HepG2 (cell line): ENCODE data around the gene AP4E1. TPM values are rescaled to one million over a fixed set of nuclear protein-coding genes. Genes with fewer than 3 reads are reported as not detected.

Source experiments
- ATAC-seq: fragments of 200-7000 bp; cut with Tn5 transposase; 3 replicates; pipeline ENCODE4 v1.9.1; 2020; ENCODE audit warnings: mild to moderate bottlenecking, moderate library complexity
- BruUV-seq: library from RNA; stranded (reverse); fragments of 400-500 nt; replicated peaks from 2 replicates; lab custom pipeline; 2021; lab: Mats Ljungman, UMichigan
- CTCF ChIA-PET: fragments of 300-600 bp; formaldehyde crosslinking; extraction: SDS; loops from one replicate; lab custom pipeline; 2021; ENCODE audit warnings: low total read pairs, inconsistent platforms, low intra/inter-chr PET ratio; lab: Yijun Ruan, JAX
- POLR2A ChIA-PET: fragments of 350-600 bp; sonication (Branson Sonifier 250); formaldehyde crosslinking; loops from one replicate; lab custom pipeline; 2020; ENCODE audit warnings: antibody characterized with exemption, inconsistent platforms; lab: Yijun Ruan, JAX
- DNase-seq: peaks from one replicate; pipeline ENCODE4 v3.0.0-alpha.2; 2015; ENCODE audit warnings: low spot score
- FAIRE-seq: peaks from 3 replicates; lab custom pipeline; 2011; peaks lifted over from hg19 to GRCh38; lab: Jason Lieb, UNC
- H2AFZ ChIP-seq: one replicate; pipeline ENCODE4 v1.6.1; 2011; ENCODE audit warnings: low read length, inconsistent platforms
- H3K27ac ChIP-seq: fragments of 300-600 bp; 3 replicates; pipeline ENCODE4 v1.8.0; 2011; ENCODE audit warnings: mixed run types, mild to moderate bottlenecking, mixed read lengths, low read length, inconsistent platforms; ENCODE audit not compliant: insufficient read depth; ENCODE audit errors: extremely low read length
- H3K27me3 ChIP-seq, 2 experiments: fragments of 200-600 bp in 1 of 2; 2 replicates in 1 of 2; 3 replicates in 1 of 2; pipeline versions ENCODE4 v1.6.0 to v1.8.0; 2011; ENCODE audit warnings: low read length in 2 of 2, mild to moderate bottlenecking in 2 of 2, moderate library complexity in 2 of 2, inconsistent platforms in 1 of 2; ENCODE audit not compliant: insufficient read depth in 2 of 2, control insufficient read depth in 1 of 2
- H3K36me3 ChIP-seq, 2 experiments: fragments of 200-600 bp in 1 of 2; replicated peaks in 1 of 2; 2 replicates in 1 of 2; 3 replicates in 1 of 2; pipeline versions ENCODE4 v1.5.1 to v1.8.0; 2011; ENCODE audit warnings: low read length in 2 of 2, inconsistent platforms in 1 of 2; ENCODE audit not compliant: insufficient read depth in 2 of 2, control insufficient read depth in 1 of 2
- H3K4me1 ChIP-seq: 2 replicates; pipeline ENCODE4 v1.5.1; 2012; ENCODE audit warnings: low read length, inconsistent platforms; ENCODE audit not compliant: insufficient read depth
- H3K4me2 ChIP-seq: 2 replicates; pipeline ENCODE4 v1.6.0; 2011; ENCODE audit warnings: low read depth, low read length, inconsistent platforms
- H3K4me3 ChIP-seq, 3 experiments: fragments of 200-600 bp in 1 of 3; sonication (generic), shearing (Covaris generic) in 1 of 3; replicated peaks in 1 of 3; 2 replicates each; pipeline ENCODE4 v1.5.1; 2011 to 2016; ENCODE audit warnings: low read length in 3 of 3, inconsistent platforms in 2 of 3, low read depth in 2 of 3, mild to moderate bottlenecking in 2 of 3, control low read depth in 1 of 3, mixed read lengths in 1 of 3; ENCODE audit not compliant: insufficient read depth in 1 of 3
- H3K79me2 ChIP-seq: one replicate; pipeline ENCODE4 v1.6.1; 2011; ENCODE audit warnings: low read length, inconsistent platforms; ENCODE audit not compliant: insufficient read depth
- H3K9ac ChIP-seq: 2 replicates; pipeline ENCODE4 v1.6.0; 2011; ENCODE audit warnings: mild to moderate bottlenecking, low read depth, low read length, inconsistent platforms; ENCODE audit not compliant: insufficient read depth
- H3K9me3 ChIP-seq: 2 replicates; pipeline ENCODE4 v1.5.1; 2012; ENCODE audit warnings: mild to moderate bottlenecking, low read length
- H4K20me1 ChIP-seq: 2 replicates; pipeline ENCODE4 v1.6.0; 2011; ENCODE audit warnings: inconsistent platforms, mild to moderate bottlenecking, low read length, moderate library complexity; ENCODE audit not compliant: insufficient read depth
- BORCS8-MEF2B ChIP-seq: sonication (generic); formaldehyde crosslinking; IDR thresholded peaks from 2 replicates; pipeline ENCODE4 v1.8.0; 2022; ENCODE audit warnings: mild to moderate bottlenecking, missing genetic modification reagents
- CEBPG ChIP-seq: IDR thresholded peaks from 2 replicates; pipeline ENCODE4 v1.6.1; 2016
- GZF1 ChIP-seq: sonication (generic); formaldehyde crosslinking; IDR thresholded peaks from 2 replicates; pipeline ENCODE4 v1.5.1; 2020; ENCODE audit warnings: mild to moderate bottlenecking, missing genetic modification reagents
- KLF12 ChIP-seq: sonication (generic); formaldehyde crosslinking; IDR thresholded peaks from 2 replicates; pipeline ENCODE4 v1.4.0; 2020; ENCODE audit warnings: missing genetic modification reagents, borderline replicate concordance
- TP53 ChIP-seq: sonication (generic); formaldehyde crosslinking; conservative IDR thresholded peaks from 2 replicates; pipeline ENCODE4 v1.4.0; 2020; ENCODE audit warnings: missing genetic modification reagents
- ZNF766 ChIP-seq: sonication (generic); formaldehyde crosslinking; IDR thresholded peaks from 2 replicates; pipeline ENCODE4 v1.5.0; 2020; ENCODE audit warnings: missing genetic modification reagents, borderline replicate concordance
- ZSCAN9 ChIP-seq: IDR thresholded peaks from 2 replicates; pipeline ENCODE4 v1.6.1; 2016; ENCODE audit warnings: borderline replicate concordance
- WGBS: methylation state at CpG from one replicate; pipeline ENCODE4 v1.1.6; 2017; ENCODE audit warnings: low lambda C conversion rate; 5-methylcytosine and 5-hydroxymethylcytosine counted together
- in situ Hi-C: cut with HindIII; loops from 2 replicates; pipeline ENCODE4 v1.10.0; 2017; ENCODE audit warnings: low pct_unique_long_range_greater_than_20kb; ENCODE audit not compliant: extremely low pct_ligation_motif_present
- intact Hi-C: fragments of 100-400 bp; cut with micrococcal nuclease; formaldehyde crosslinking; loops from one replicate; pipeline ENCODE4 v1.10.0; 2022; ENCODE audit not compliant: unreplicated experiment
- polyA plus RNA-seq, 8 experiments: library from polyadenylated mRNA; depleted of rRNA in 3 of 8; stranded (reverse) in 7 of 8; unstranded in 1 of 8; fragments of >200 nt; fragmentation: Illumina TruSeq in 4 of 8; extraction: Trizol in 4 of 8; gene quantifications; 2 replicates each; pipeline versions ENCODE4 v1.2.1 to v1.2.3, GENCODE V29; 2011 to 2016; ENCODE audit warnings: low read depth in 4 of 8, missing spikeins in 1 of 8, mixed read lengths in 1 of 8; ENCODE audit not compliant: insufficient read depth in 1 of 8
- total RNA-seq, 5 experiments: library from RNA; depleted of rRNA; stranded (reverse); fragments of >200 nt; fragmentation: Illumina TruSeq; extraction: Trizol; gene quantifications; 2 replicates each; pipeline ENCODE4 v1.2.3, GENCODE V29; 2016; ENCODE audit warnings: low read depth in 1 of 5
- TF ChIP-seq, protein P1 (sequence below): sonication (generic); formaldehyde crosslinking; IDR thresholded peaks from 2 replicates; pipeline ENCODE4 v1.5.0; 2020; ENCODE audit warnings: mild to moderate bottlenecking, missing genetic modification reagents
- TF ChIP-seq, protein P2 (sequence below): sonication (generic); formaldehyde crosslinking; IDR thresholded peaks from 2 replicates; pipeline ENCODE4 v1.5.1; 2020; ENCODE audit warnings: missing genetic modification reagents, mild to moderate bottlenecking, borderline replicate concordance
- TF ChIP-seq, protein P3 (sequence below): sonication (generic); formaldehyde crosslinking; IDR thresholded peaks from 2 replicates; pipeline ENCODE4 v1.4.0; 2020; ENCODE audit warnings: mild to moderate bottlenecking, low read depth, missing genetic modification reagents
- TF ChIP-seq, protein P4 (sequence below): IDR thresholded peaks from 2 replicates; pipeline ENCODE4 v1.6.1; 2016; ENCODE audit warnings: mild to moderate bottlenecking
- TF ChIP-seq, protein P5 (sequence below): sonication (generic); formaldehyde crosslinking; IDR thresholded peaks from 2 replicates; pipeline ENCODE4 v1.4.0; 2020; ENCODE audit warnings: mild to moderate bottlenecking, missing genetic modification reagents
- TF ChIP-seq, protein P6 (sequence below): sonication (generic); formaldehyde crosslinking; IDR thresholded peaks from 2 replicates; pipeline ENCODE4 v1.8.0; 2022; ENCODE audit warnings: mild to moderate bottlenecking, missing genetic modification reagents

The AP4E1 gene
- total and polyA plus RNA-seq, 2 of the 13 experiments (the other 11 are each of a cell fraction or from before 2014, with no cell fraction given), result 2.2 to 7.8 TPM

DNA sequence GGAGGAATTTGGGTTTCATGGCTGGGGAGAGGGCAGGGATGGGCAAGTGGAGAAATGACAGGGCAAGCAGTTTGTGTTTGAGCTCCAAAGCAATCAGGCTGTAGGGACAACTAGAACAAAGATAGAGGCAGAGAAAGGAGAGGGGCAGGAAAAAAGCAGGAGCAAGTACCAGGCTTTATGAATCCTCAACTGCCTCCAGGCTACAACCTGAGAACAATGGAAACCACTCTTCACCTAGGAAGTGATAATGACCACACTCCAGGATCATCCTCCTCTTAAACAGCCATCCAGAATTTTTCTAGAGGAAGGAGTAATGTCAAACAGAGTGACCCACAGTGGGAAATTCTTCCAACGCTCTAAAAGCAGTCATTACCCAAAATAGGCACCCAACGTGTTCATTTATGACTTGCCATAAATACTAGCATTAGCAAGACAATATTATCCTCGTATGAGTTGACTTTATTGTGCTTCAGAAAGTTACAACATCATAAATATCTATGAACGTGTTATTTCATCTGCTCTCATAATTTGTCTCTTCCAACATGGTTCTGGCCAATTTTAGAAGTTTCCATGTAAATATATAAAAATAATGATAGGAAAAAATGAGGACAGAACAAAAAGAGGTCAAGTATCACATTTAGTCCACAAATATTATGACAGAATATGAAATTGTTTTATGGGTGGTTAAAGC lies 135.7 kb downstream of the AP4E1 start:
- DNase-seq, result no peak
- H3K27ac ChIP-seq, result no peak overlapping the region
- in situ Hi-C loops (no loop called here), intact Hi-C loops (no loop called here)
- no peak overlapping the region for H3K9ac ChIP-seq
- no peak for FAIRE-seq
- peaks cover 14% of the 10 kb centered on the region; the same call in 1 of the 2 replicates for H4K20me1 ChIP-seq
- CTCF ChIA-PET, result no interaction called here
- H3K79me2 ChIP-seq, result peaks cover 28% of the 10 kb centered on the region
- H3K4me3 ChIP-seq, result no peak overlapping the region
- no peak for ATAC-seq
- no peak overlapping the region for H3K4me2 ChIP-seq
- no peak overlapping the region for H2AFZ ChIP-seq
- POLR2A ChIA-PET, result no interaction called here
- H3K27me3 ChIP-seq, result no peaks in the 10 kb centered on the region
- H3K4me1 ChIP-seq, result peaks cover 52% of the 10 kb centered on the region
- 92% methylated on average over 4 of the region's 4 CpGs for WGBS
- no peaks in the 10 kb centered on the region for H3K36me3 ChIP-seq
- no TSS peak for BruUV-seq
- H3K9me3 ChIP-seq, result no peaks in the 10 kb centered on the region
- TF ChIP-seq BORCS8-MEF2B (CRISPR knock-in tag), result no peak
- TF ChIP-seq ZSCAN9 (CRISPR knock-in tag), result no peak
- TF ChIP-seq, protein P1, sequence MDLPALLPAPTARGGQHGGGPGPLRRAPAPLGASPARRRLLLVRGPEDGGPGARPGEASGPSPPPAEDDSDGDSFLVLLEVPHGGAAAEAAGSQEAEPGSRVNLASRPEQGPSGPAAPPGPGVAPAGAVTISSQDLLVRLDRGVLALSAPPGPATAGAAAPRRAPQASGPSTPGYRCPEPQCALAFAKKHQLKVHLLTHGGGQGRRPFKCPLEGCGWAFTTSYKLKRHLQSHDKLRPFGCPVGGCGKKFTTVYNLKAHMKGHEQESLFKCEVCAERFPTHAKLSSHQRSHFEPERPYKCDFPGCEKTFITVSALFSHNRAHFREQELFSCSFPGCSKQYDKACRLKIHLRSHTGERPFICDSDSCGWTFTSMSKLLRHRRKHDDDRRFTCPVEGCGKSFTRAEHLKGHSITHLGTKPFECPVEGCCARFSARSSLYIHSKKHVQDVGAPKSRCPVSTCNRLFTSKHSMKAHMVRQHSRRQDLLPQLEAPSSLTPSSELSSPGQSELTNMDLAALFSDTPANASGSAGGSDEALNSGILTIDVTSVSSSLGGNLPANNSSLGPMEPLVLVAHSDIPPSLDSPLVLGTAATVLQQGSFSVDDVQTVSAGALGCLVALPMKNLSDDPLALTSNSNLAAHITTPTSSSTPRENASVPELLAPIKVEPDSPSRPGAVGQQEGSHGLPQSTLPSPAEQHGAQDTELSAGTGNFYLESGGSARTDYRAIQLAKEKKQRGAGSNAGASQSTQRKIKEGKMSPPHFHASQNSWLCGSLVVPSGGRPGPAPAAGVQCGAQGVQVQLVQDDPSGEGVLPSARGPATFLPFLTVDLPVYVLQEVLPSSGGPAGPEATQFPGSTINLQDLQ, result no peak
- TF ChIP-seq, protein P2, sequence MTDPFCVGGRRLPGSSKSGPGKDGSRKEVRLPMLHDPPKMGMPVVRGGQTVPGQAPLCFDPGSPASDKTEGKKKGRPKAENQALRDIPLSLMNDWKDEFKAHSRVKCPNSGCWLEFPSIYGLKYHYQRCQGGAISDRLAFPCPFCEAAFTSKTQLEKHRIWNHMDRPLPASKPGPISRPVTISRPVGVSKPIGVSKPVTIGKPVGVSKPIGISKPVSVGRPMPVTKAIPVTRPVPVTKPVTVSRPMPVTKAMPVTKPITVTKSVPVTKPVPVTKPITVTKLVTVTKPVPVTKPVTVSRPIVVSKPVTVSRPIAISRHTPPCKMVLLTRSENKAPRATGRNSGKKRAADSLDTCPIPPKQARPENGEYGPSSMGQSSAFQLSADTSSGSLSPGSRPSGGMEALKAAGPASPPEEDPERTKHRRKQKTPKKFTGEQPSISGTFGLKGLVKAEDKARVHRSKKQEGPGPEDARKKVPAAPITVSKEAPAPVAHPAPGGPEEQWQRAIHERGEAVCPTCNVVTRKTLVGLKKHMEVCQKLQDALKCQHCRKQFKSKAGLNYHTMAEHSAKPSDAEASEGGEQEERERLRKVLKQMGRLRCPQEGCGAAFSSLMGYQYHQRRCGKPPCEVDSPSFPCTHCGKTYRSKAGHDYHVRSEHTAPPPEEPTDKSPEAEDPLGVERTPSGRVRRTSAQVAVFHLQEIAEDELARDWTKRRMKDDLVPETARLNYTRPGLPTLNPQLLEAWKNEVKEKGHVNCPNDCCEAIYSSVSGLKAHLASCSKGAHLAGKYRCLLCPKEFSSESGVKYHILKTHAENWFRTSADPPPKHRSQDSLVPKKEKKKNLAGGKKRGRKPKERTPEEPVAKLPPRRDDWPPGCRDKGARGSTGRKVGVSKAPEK, result no peak
- TF ChIP-seq, protein P3, sequence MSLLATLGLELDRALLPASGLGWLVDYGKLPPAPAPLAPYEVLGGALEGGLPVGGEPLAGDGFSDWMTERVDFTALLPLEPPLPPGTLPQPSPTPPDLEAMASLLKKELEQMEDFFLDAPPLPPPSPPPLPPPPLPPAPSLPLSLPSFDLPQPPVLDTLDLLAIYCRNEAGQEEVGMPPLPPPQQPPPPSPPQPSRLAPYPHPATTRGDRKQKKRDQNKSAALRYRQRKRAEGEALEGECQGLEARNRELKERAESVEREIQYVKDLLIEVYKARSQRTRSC (CRISPR knock-in tag), result no peak
- TF ChIP-seq KLF12 (CRISPR knock-in tag), result no peak
- TF ChIP-seq, protein P4, sequence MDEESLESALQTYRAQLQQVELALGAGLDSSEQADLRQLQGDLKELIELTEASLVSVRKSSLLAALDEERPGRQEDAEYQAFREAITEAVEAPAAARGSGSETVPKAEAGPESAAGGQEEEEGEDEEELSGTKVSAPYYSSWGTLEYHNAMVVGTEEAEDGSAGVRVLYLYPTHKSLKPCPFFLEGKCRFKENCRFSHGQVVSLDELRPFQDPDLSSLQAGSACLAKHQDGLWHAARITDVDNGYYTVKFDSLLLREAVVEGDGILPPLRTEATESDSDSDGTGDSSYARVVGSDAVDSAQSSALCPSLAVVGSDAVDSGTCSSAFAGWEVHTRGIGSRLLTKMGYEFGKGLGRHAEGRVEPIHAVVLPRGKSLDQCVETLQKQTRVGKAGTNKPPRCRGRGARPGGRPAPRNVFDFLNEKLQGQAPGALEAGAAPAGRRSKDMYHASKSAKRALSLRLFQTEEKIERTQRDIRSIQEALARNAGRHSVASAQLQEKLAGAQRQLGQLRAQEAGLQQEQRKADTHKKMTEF (CRISPR knock-in tag), result no peak
- no peak for TF ChIP-seq GZF1 (CRISPR knock-in tag)
- TF ChIP-seq, protein P5, sequence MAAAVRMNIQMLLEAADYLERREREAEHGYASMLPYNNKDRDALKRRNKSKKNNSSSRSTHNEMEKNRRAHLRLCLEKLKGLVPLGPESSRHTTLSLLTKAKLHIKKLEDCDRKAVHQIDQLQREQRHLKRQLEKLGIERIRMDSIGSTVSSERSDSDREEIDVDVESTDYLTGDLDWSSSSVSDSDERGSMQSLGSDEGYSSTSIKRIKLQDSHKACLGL (CRISPR knock-in tag), result no peak
- no peak for TF ChIP-seq ZNF766 (CRISPR knock-in tag)
- TF ChIP-seq TP53 (CRISPR knock-in tag), result no peak
- TF ChIP-seq, protein P6, sequence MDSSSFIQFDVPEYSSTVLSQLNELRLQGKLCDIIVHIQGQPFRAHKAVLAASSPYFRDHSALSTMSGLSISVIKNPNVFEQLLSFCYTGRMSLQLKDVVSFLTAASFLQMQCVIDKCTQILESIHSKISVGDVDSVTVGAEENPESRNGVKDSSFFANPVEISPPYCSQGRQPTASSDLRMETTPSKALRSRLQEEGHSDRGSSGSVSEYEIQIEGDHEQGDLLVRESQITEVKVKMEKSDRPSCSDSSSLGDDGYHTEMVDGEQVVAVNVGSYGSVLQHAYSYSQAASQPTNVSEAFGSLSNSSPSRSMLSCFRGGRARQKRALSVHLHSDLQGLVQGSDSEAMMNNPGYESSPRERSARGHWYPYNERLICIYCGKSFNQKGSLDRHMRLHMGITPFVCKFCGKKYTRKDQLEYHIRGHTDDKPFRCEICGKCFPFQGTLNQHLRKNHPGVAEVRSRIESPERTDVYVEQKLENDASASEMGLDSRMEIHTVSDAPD (CRISPR knock-in tag), result no peak
- no peak for TF ChIP-seq CEBPG (CRISPR knock-in tag)
